ENCODE results near the gene CYB5R3.
A peak's percentile ranks its signal among the peaks of the same experiment; 100 is the strongest.

Gene CYB5R3

GRCh38 chr22:42649246-42650099, at the start of gene CYB5R3:
TSS of gene CYB5R3 (minus strand) at chr22:42649392. CDS start at chr22:42649315, 77 bp downstream.
- DNase-seq (ENCODE audit: low spot score) = peak; percentile 93

- no peak for DNase-seq (ENCODE audit: low spot score)
These were observed 48.4 kb upstream of the CYB5R3 start for GRCh38 chr22:42697542-42698013.

GRCh38 chr22:42696331-42696967, 47.3 kb upstream of the CYB5R3 start:
- no peak for DNase-seq (ENCODE audit: low spot score)

- no peak for DNase-seq (ENCODE audit: low spot score)
These were observed 46.1 kb upstream of the CYB5R3 start for GRCh38 chr22:42695294-42695693.

- DNase-seq (ENCODE audit: low spot score) = no peak
These were observed 44.8 kb upstream of the CYB5R3 start for GRCh38 chr22:42693763-42694683.

GRCh38 chr22:42693055-42693762, 44.0 kb upstream of the CYB5R3 start:
- DNase-seq (ENCODE audit: low spot score) = no peak

GRCh38 chr22:42692239-42693054, 43.3 kb upstream of the CYB5R3 start:
- DNase-seq (ENCODE audit: low spot score) = peak; percentile 52

GRCh38 chr22:42691440-42691839, 42.2 kb upstream of the CYB5R3 start:
- DNase-seq (ENCODE audit: low spot score) = no peak

- DNase-seq (ENCODE audit: low spot score) = peak; percentile 87
These were observed 39.3 kb upstream of the CYB5R3 start for GRCh38 chr22:42688241-42689211.

GRCh38 chr22:42686756-42687491, 37.7 kb upstream of the CYB5R3 start:
- DNase-seq (ENCODE audit: low spot score) = no peak

GRCh38 chr22:42685941-42686653, 36.9 kb upstream of the CYB5R3 start:
- no peak for DNase-seq (ENCODE audit: low spot score)

- no peak for DNase-seq (ENCODE audit: low spot score)
These were observed 35.4 kb upstream of the CYB5R3 start for GRCh38 chr22:42684462-42685195.

- no peak for DNase-seq (ENCODE audit: low spot score)
These were observed 34.5 kb upstream of the CYB5R3 start for GRCh38 chr22:42683578-42684283.

- DNase-seq (ENCODE audit: low spot score) = no peak
These were observed 33.1 kb upstream of the CYB5R3 start for GRCh38 chr22:42682113-42682851.

- DNase-seq (ENCODE audit: low spot score) = no peak
These were observed 31.5 kb upstream of the CYB5R3 start for GRCh38 chr22:42680648-42681047.

GRCh38 chr22:42679691-42680090, 30.5 kb upstream of the CYB5R3 start:
- no peak for DNase-seq (ENCODE audit: low spot score)
